LHCN-M2 (cell line): ENCODE results near the gene STXBP5. TPM values are rescaled to one million over a fixed set of nuclear protein-coding genes. Genes with fewer than 3 reads are reported as not detected.
"Not testable (repeated sequence)": the region's sequence is repeated elsewhere in the genome, so short reads cannot be mapped to it uniquely, and the experiment has no call there.

ENCODE experiments used
- DNase-seq: peaks from one replicate; pipeline ENCODE4 v3.0.0-alpha.2; 2012; ENCODE audit warnings: low read depth
- total RNA-seq: library from RNA; depleted of rRNA; stranded (reverse); fragments of >200 nt; gene quantifications from 2 replicates; pipeline ENCODE4 v1.2.3, GENCODE V29; 2014

The STXBP5 gene
- total RNA-seq, 1 experiment from 2014 or later, result 34.8 TPM

DNA sequence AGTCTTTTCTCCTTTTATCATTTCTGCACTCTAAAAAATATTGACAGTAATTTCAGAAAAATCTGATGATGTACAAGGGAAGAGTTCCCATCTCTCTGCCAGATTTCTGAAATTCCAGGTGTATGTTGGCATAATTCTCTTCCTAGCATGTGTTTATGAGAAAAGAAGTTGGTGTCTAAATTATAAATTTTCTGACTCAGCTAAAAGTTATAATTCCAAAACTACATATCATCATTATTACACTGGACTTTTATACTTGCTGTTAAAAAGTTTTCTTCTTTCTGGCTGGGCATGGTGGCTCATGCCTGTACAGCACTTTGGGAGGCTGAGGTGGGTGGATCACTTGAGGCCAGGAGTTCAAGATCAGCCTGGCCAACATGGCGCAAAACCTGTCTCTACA, 168.6 kb downstream of the STXBP5 start:
- DNase-seq, result no peak

DNA sequence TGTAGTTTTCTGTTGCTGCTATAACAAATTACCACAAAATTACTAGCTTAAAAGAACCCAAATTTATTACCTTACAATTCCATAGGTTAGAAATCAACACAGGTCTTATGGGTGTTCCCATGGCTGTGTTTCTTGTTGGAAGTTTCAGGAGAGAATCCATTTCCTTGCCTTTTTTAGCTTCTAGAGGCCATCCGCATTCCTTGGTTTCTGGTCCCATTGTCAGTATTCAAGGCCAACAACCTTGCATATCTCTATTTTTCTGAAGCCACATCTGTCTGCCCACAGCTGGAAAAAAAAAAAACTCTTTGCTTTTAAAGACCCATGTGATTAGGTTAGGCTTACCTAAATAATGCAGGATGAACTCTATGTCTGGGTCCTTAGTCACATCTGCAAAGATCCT, 174.6 kb downstream of the STXBP5 start:
- DNase-seq, result no peak

- not testable (repeated sequence) for DNase-seq
These were observed 176.6 kb downstream of the STXBP5 start for GRCh38 chr6:147380841-147381240.

DNA sequence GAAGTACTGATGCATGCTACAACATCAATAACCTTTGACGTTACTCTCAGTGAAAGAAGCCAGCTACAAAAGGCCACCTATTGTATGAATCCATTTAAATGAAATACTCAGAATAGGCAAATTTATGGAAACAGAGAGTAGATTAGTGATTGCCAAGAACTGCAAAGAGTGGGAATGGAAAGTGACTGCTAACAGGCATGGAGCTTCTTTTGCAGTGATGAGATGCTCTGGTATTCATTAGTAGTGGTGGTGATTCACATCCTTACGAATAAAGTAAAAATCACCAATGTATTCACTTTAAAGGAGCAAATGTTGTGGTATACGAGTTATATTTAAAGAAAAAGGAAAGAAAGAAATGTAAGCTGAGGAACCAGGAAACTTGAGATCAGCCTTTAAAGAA, 177.5 kb downstream of the STXBP5 start:
- no peak for DNase-seq

GRCh38 chr6:147382945-147383554, 178.8 kb downstream of the STXBP5 start:
- DNase-seq, result peak; percentile 41

DNA sequence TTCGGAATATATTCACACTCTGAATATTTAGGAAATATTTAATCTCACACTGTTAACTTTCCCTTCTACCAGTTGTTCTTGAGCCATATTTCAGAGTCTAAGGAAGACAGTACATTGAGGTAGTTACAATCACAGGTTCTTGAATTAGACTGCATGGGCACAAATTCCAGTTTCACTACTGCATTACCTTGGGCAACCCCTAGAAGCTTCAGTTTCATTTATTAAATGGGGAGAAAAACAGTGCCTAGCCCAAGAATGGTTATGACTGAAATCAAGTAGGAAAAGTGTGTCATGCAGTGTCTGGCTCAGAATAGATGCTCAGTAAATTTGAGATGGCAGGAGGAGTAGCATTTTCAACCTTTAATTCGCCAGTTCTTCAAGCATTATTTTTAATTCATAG, 179.8 kb downstream of the STXBP5 start:
- no peak for DNase-seq

DNA sequence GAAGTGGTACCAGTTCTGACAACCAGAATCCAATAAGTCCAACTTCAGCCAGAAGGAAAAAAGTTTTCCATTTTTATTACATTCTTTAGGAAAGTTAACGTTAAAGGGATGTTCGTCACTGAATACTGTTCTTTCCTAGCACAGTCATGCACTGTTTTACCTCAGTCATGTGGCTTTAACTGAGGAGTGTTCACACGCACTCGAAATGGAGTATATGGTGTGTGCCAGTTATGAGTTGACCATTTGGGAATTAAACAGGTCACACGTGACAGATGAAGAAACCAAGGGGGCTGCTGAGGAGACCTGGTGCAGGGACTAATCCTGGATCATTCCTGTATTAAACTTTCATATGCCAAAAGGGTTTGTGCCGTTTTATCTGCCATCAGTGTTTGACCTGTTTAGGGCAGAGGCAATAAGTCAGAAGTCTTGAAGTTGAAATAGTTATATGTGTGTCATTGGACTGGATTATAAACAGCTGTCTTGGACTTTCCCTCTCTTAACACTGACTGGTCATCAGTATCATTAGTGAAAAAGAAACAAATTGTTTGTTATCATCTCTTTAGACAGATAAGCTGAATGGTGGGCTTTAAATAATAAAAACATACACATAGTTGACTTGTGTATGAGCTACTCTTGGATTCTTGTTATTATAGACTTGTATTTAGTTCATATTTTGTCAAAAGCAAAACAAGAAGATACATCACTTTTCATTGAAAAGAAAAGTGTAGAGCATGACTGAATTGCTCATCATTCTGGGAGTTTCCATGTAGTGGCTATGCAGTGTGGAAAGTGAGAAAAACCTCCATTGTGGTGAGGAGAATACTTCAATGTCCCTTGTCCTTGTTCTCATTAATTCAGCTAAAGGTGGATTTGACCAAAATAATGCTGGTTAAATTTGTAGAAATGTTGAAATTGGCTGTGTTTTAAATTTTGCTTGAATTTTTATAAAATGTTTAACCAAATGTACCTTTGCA, 180.8 kb downstream of the STXBP5 start:
- DNase-seq, result no peak

DNA sequence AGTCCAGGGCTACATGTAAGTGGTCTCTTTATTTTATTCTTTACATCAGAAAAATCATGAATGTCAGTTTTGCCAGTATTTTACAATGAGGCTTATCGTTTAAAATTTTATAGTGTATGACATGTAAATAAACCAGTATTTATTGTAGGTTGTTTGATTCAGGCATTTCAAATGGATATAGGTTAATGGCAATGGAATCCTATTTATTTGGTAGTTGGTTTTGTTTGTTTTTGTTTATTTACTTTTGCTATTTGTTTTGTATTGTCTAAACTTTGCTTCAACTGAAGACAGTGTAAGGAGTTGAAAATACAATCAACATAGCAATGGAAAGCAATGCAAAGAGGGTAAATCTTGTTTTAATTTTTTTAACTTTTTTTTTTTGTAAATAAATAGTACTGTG, 185.2 kb downstream of the STXBP5 start:
- DNase-seq, result no peak

DNA sequence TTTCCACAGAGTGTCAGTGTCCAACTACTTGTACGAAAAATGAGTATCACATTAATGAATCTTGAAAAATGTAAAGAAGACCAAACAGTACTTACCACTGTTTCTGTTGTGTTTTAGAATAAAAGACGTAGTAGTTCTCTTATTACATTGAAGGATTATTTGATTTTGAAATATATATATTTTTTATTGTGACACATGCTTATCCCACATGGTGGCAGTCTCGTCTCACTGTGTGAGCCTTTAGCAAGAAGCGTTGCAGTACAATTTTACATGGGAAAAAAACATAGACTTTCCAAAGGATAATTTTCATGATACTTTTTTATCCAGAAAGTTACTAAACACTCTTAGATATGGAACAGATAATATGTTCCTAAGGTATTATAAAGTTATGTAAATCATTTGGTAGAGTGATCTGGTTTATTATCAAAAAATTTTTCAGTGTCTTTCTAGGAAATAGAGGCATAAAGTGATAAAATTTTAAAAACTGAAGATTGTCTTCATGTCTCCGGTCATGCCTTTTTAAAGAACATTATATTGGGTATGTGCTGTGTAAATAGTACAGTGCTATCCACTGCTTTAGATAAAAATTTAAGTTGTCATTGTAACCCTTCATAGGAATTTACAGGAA, 186.8 kb downstream of the STXBP5 start:
- peak; percentile 31 for DNase-seq

GRCh38 chr6:147392917-147393625, 188.9 kb downstream of the STXBP5 start:
- DNase-seq, result no peak

- DNase-seq, result no peak
These were observed 190.9 kb downstream of the STXBP5 start for GRCh38 chr6:147395158-147395557.

DNA sequence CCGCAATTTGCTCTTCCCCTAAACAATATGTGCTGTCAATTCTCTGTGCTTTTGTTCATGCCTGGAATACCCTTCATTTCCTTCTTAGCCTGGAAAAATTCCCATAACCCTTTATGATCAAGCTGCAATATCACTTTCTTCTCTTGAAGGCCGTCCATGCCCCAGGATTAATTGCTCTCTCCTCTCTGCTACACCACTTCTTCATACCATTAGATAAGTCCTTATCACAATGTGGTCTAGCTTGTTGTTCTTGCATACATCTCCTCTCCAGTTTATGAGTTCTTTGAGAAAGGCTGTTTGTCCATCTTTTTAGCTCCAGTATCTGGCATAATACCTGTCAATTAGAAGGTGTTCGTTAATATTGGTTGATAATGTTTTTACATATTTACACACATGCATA, 193.1 kb downstream of the STXBP5 start:
- DNase-seq, result no peak

- no peak for DNase-seq
These were observed 196.8 kb downstream of the STXBP5 start for GRCh38 chr6:147400968-147401367.

- DNase-seq, result no peak
These were observed 197.6 kb downstream of the STXBP5 start for GRCh38 chr6:147401779-147402178.

GRCh38 chr6:147406783-147407182, 202.6 kb downstream of the STXBP5 start:
- DNase-seq, result no peak

DNA sequence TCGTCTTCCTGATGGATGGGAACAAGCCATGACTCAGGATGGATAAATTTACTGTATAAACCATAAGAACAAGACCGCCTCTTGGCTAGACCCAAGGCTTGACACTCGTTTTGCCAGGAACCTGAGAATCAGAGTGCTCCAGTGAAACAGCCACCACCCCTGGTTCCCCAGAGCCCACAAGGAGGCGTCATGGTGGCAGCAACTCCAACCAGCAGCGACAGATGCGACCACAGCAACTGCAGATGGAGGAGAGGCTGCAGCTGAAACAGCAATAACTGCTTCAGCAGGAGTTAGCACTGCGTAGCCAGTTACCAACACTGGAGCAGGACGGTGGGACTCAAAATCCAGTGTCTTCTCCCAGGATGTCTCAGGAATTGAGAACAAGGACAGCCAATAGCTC, 203.4 kb downstream of the STXBP5 start:
- DNase-seq, result peak; percentile 5

DNA sequence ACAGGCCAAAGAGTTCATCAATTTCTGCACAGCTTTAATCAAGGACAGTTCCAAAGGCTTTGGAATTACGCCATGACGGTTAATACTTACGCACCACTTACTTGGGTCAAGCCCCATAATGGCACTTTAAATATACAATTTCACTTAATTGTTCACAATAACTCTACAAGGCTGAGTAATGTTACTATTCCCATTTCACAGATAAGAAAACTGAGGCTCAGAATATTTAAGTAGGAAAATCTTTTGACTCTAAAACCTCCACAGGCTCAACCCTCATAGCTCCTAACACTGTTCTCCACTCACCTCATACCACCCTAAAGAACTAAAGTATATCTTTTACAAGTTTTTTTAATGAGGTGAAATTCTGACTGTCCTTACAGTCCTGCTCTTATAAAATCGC, 212.4 kb downstream of the STXBP5 start:
- DNase-seq, result no peak

DNA sequence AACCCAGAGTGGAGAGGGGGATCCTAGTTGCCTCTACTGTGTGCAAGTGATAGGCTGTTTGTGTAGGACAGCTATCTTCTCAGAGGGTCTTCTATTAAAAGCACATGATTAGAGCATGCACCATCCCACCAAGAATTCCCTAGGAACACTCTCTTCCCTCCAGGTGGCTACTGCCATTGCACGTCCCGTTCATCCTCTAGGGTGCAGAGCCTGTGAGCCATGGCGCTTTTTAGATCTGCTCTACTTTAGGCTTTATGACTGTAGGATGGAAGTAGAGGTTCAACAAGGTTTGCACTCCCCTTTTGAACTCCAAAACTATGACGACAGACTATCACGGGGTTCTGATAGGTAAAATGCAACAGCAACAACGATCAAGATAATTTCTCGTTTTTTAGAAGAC, 213.7 kb downstream of the STXBP5 start:
- DNase-seq, result no peak

DNA sequence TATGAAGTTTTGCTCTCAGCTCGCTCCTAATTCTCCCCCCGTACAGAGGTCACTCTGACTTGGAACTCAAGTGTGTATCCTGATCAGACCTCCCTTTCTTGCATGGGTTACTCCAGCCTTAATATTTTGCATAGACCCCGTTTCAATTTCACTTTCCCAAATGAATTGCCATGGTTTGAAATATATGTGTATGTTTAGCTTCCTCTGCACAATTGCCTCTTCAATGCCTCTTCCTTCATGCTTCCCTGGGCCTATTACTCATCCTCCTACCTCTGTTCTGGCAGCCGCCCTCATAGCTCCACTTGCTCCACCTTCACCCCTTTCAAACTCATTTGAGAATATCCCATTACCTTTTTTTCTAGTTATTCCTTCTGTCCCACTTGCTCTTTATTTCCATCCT, 214.3 kb downstream of the STXBP5 start:
- DNase-seq, result no peak

DNA sequence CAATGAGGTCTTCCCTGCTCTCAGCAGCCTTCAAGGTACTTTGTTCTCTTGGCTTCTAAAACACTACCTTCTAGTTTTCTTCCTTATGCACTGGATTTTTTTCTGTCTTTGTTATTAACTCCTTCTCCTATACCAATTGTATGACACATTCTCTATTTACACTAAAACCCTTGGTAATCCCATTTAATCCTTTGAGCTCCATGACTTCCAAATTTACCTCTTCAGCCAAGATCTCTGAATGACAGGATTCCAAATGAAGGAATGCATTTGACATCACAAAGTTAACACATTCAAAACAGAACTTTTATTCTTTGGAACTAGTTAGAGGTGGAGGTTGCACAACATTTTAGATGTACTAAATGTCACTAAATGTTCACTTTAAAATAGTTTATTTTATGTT, 217.7 kb downstream of the STXBP5 start:
- no peak for DNase-seq

GRCh38 chr6:147423111-147423510, 218.9 kb downstream of the STXBP5 start:
- DNase-seq, result no peak

GRCh38 chr6:147429794-147430193, 225.6 kb downstream of the STXBP5 start:
- no peak for DNase-seq
